ENCODE results near the gene MAST4. TPM values are rescaled to one million over a fixed set of nuclear protein-coding genes. Genes with fewer than 3 reads are reported as not detected.

Gene MAST4
- total and polyA plus RNA-seq, 2 donors from 2014 or later = 27.3 to 31.4 TPM

- Histone ChIP-seq H3K4me1 (ENCODE audit: control insufficient read depth in 2 of 3, insufficient read depth in 2 of 3, low read depth in 1 of 3, low read length in 3 of 3) (no peaks in the 10 kb centered on the region), H3K9me3 (ENCODE audit: control insufficient read depth in 2 of 3, insufficient read depth in 1 of 3, low read length in 3 of 3) (no peaks in the 10 kb centered on the region), H3K9ac (ENCODE audit: low read length in 3 of 3) (no peak overlapping the region), H3K27me3 (ENCODE audit: control insufficient read depth, insufficient read depth, low read length) (no peaks in the 10 kb centered on the region), H3K4me3 (ENCODE audit: low read length in 3 of 3) (no peak overlapping the region), H3K27ac (ENCODE audit: low read depth in 2 of 2, low read length in 2 of 2) (no peak overlapping the region), H3K36me3 (ENCODE audit: control insufficient read depth in 2 of 3, insufficient read depth in 3 of 3, low read length in 3 of 3) (no peaks in the 10 kb centered on the region)
- no peak for TF ChIP-seq CTCF (IDR thresholded peaks at IDR 0.05; ENCODE audit: borderline replicate concordance, extremely low read depth, insufficient read depth)
- intact Hi-C loops (cut with DNase I) = no loop called here
- DNase-seq = no peak
- FAIRE-seq = no peak
Observed at GRCh38 chr5:66634601-66635000, 38.4 kb downstream of the MAST4 start.

DNA sequence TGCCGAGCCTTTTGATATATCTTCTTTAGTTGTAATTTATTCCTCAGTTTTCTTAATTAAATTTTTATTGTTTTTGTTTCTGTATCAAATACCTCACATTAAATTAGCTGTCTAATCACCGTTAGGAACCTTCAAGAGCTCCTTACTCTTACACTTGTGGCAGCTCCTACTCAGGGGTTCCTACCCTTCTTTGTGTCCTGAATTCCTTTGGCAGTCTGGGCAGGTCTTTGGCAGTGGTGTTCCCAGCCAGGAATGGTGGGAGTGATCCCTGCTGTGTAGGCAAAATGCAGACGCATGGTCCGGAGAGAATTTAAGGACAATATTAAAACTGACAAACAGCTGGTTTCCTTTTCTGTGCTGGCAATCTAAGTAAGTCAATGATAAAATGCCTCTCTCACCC, 41.8 kb downstream of the MAST4 start:
- Histone ChIP-seq H3K4me1 (ENCODE audit: control insufficient read depth in 2 of 3, insufficient read depth in 2 of 3, low read depth in 1 of 3, low read length in 3 of 3) (no peaks in the 10 kb centered on the region), H3K36me3 (ENCODE audit: control insufficient read depth in 2 of 3, insufficient read depth in 3 of 3, low read length in 3 of 3) (no peaks in the 10 kb centered on the region), H3K9me3 (ENCODE audit: control insufficient read depth in 2 of 3, insufficient read depth in 1 of 3, low read length in 3 of 3) (no peaks in the 10 kb centered on the region), H3K27ac (ENCODE audit: low read depth in 2 of 2, low read length in 2 of 2) (no peak overlapping the region), H3K4me3 (ENCODE audit: low read length in 3 of 3) (no peak overlapping the region), H3K9ac (ENCODE audit: low read length in 3 of 3) (no peak overlapping the region), H3K27me3 (ENCODE audit: control insufficient read depth, insufficient read depth, low read length) (no peaks in the 10 kb centered on the region)
- no peak for FAIRE-seq
- DNase-seq = peak in 1 of 5 donors; percentile 22
- intact Hi-C loops (cut with DNase I) = no loop called here
- TF ChIP-seq CTCF (IDR thresholded peaks at IDR 0.05; ENCODE audit: borderline replicate concordance, extremely low read depth, insufficient read depth) = no peak

- Histone ChIP-seq H3K36me3 (ENCODE audit: control insufficient read depth in 2 of 3, insufficient read depth in 3 of 3, low read length in 3 of 3) (no peaks in the 10 kb centered on the region), H3K4me1 (ENCODE audit: control insufficient read depth in 2 of 3, insufficient read depth in 2 of 3, low read depth in 1 of 3, low read length in 3 of 3) (no peaks in the 10 kb centered on the region), H3K9ac (ENCODE audit: low read length in 3 of 3) (no peak overlapping the region), H3K27me3 (ENCODE audit: control insufficient read depth, insufficient read depth, low read length) (no peaks in the 10 kb centered on the region), H3K27ac (ENCODE audit: low read depth in 2 of 2, low read length in 2 of 2) (no peak overlapping the region), H3K9me3 (ENCODE audit: control insufficient read depth in 2 of 3, insufficient read depth in 1 of 3, low read length in 3 of 3) (no peaks in the 10 kb centered on the region), H3K4me3 (ENCODE audit: low read length in 3 of 3) (no peak overlapping the region)
- no peak for DNase-seq
- no peak for TF ChIP-seq CTCF (IDR thresholded peaks at IDR 0.05; ENCODE audit: borderline replicate concordance, extremely low read depth, insufficient read depth)
- FAIRE-seq = no peak
- intact Hi-C loops (cut with DNase I) = no loop called here
Observed at GRCh38 chr5:66639037-66639436, 42.8 kb downstream of the MAST4 start.

DNA sequence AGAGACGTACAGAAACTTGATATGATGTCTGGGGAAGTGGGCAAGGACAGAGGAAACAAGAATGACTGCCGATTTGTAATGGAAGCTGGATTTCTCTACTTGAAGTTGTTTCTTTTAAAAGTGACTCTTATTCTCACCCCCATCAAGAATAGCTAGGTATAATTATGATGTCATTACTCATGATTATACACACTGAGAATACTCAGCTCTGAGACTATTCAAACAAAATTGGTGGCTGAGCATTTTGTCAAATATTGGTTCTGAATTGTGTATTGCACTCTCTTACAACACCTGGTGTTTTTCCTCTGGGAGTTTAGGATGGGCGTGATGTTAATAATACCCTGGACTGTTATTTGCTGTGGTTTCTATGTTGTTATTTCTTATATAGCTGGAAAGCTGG, 46.3 kb downstream of the MAST4 start:
- Histone ChIP-seq H3K27me3 (ENCODE audit: control insufficient read depth, insufficient read depth, low read length) (no peaks in the 10 kb centered on the region), H3K9ac (ENCODE audit: low read length in 3 of 3) (no peak overlapping the region), H3K36me3 (ENCODE audit: control insufficient read depth in 2 of 3, insufficient read depth in 3 of 3, low read length in 3 of 3) (no peaks in the 10 kb centered on the region), H3K4me3 (ENCODE audit: low read length in 3 of 3) (no peak overlapping the region), H3K9me3 (ENCODE audit: control insufficient read depth in 2 of 3, insufficient read depth in 1 of 3, low read length in 3 of 3) (no peaks in the 10 kb centered on the region), H3K27ac (ENCODE audit: low read depth in 2 of 2, low read length in 2 of 2) (no peak overlapping the region), H3K4me1 (ENCODE audit: control insufficient read depth in 2 of 3, insufficient read depth in 2 of 3, low read depth in 1 of 3, low read length in 3 of 3) (no peaks in the 10 kb centered on the region)
- FAIRE-seq (no peak), DNase-seq (no peak)
- intact Hi-C loops (cut with DNase I) = no loop called here
- TF ChIP-seq CTCF (IDR thresholded peaks at IDR 0.05; ENCODE audit: borderline replicate concordance, extremely low read depth, insufficient read depth) = no peak
